A549 (cell line): ENCODE data around the gene SIK2.

ENCODE experiments used
- CEBPB ChIP-seq, 2 experiments: fragments of >200 bp in 1 of 2; sonication (Bioruptor Twin) in 1 of 2; formaldehyde crosslinking in 1 of 2; IDR thresholded peaks; 2 replicates each; pipeline ENCODE4 v1.6.1; 2012 to 2016
- CTCF ChIP-seq: fragments of >200 bp; sonication (Bioruptor Twin); formaldehyde crosslinking; IDR thresholded peaks from 3 replicates; pipeline ENCODE4 v1.5.1; 2016

GRCh38 chr11:111741751-111742150, 139.5 kb downstream of the SIK2 start:
- no peak for TF ChIP-seq CTCF
- no peak for TF ChIP-seq CEBPB (IDR thresholded peaks at IDR 0.05)
